GM23338 (cell line): ENCODE measurements around the gene SLFN12. TPM values are rescaled to one million over a fixed set of nuclear protein-coding genes. Genes with fewer than 3 reads are reported as not detected.

Experiments used
- ATAC-seq: fragments of 200-7000 bp; cut with Tn5 transposase; 3 replicates; pipeline ENCODE4 v1.9.1; 2020
- DNase-seq: peaks from one replicate; pipeline ENCODE4 v3.0.0-alpha.2; 2015; ENCODE audit warnings: low spot score
- H2AFZ ChIP-seq: fragments of 200-600 bp; sonication (generic); 2 replicates; pipeline ENCODE4 v1.8.0; 2016; ENCODE audit warnings: antibody characterized with exemption, mild to moderate bottlenecking, moderate library complexity
- H3F3A ChIP-seq: fragments of 200-600 bp; sonication (generic); replicated peaks from 2 replicates; pipeline ENCODE4 v1.8.0; 2017; ENCODE audit warnings: antibody characterized with exemption, mixed run types, low read depth
- H3K27ac ChIP-seq: fragments of 200-600 bp; sonication (generic); 2 replicates; pipeline ENCODE4 v1.6.1; 2016; ENCODE audit warnings: low read depth
- H3K27me3 ChIP-seq: fragments of 200-600 bp; sonication (generic); 2 replicates; pipeline ENCODE4 v1.8.0; 2016; ENCODE audit warnings: mild to moderate bottlenecking, mixed run types, moderate library complexity; ENCODE audit not compliant: insufficient read depth
- H3K36me3 ChIP-seq: fragments of 200-600 bp; sonication (generic); 2 replicates; pipeline ENCODE4 v1.8.0; 2016; ENCODE audit warnings: mild to moderate bottlenecking; ENCODE audit not compliant: insufficient read depth
- H3K4me1 ChIP-seq: fragments of 200-600 bp; sonication (generic); 2 replicates; pipeline ENCODE4 v1.8.0; 2016; ENCODE audit warnings: mild to moderate bottlenecking, moderate library complexity; ENCODE audit not compliant: insufficient read depth
- H3K4me2 ChIP-seq: fragments of 200-600 bp; sonication (generic); 2 replicates; pipeline ENCODE4 v1.7.1; 2017; ENCODE audit warnings: mixed run types
- H3K4me3 ChIP-seq: fragments of 200-600 bp; sonication (generic); 2 replicates; pipeline ENCODE4 v1.6.1; 2016; ENCODE audit warnings: mixed run types
- H3K79me2 ChIP-seq: fragments of 200-600 bp; sonication (generic); replicated peaks from 2 replicates; pipeline ENCODE4 v1.8.0; 2017; ENCODE audit warnings: mild to moderate bottlenecking; ENCODE audit not compliant: insufficient read depth
- H3K9me2 ChIP-seq: fragments of 200-600 bp; sonication (generic); 2 replicates; pipeline ENCODE4 v1.8.0; 2017; ENCODE audit not compliant: insufficient read depth
- H4K20me1 ChIP-seq: fragments of 200-600 bp; sonication (generic); replicated peaks from 2 replicates; pipeline ENCODE4 v1.8.0; 2017; ENCODE audit warnings: mild to moderate bottlenecking; ENCODE audit not compliant: insufficient read depth
- H3K27ac Mint-ChIP-seq: 2 replicates; pipeline ENCODE4 v1.8.0; 2020; ENCODE audit warnings: inconsistent platforms, mild to moderate bottlenecking, moderate library complexity, mixed read lengths
- H3K27me3 Mint-ChIP-seq: 3 replicates; pipeline ENCODE4 v1.8.0; 2022; ENCODE audit warnings: low read depth, mild to moderate bottlenecking, moderate library complexity, mixed read lengths, inconsistent platforms; ENCODE audit not compliant: insufficient read depth, poor library complexity
- H3K36me3 Mint-ChIP-seq: 3 replicates; pipeline ENCODE4 v1.8.0; 2021; ENCODE audit warnings: low read depth, mild to moderate bottlenecking, inconsistent platforms, moderate library complexity, mixed read lengths
- H3K4me1 Mint-ChIP-seq: 3 replicates; pipeline ENCODE4 v1.8.0; 2020; ENCODE audit warnings: mild to moderate bottlenecking, inconsistent platforms, mixed read lengths
- H3K4me3 Mint-ChIP-seq: 3 replicates; pipeline ENCODE4 v1.8.0; 2021; ENCODE audit warnings: moderate library complexity, mild to moderate bottlenecking, inconsistent platforms, mixed read lengths
- H3K9me3 Mint-ChIP-seq: 3 replicates; pipeline ENCODE4 v1.8.0; 2020; ENCODE audit warnings: moderate library complexity, mild to moderate bottlenecking, inconsistent platforms, mixed read lengths
- CREB1 ChIP-seq: fragments of 250-450 bp; sonication (Bioruptor Pico); IDR thresholded peaks from 2 replicates; pipeline ENCODE4 v1.5.0; 2020; ENCODE audit warnings: low read depth, mild to moderate bottlenecking, moderate library complexity
- CTCF ChIP-seq, 2 experiments: fragments of 200-600 bp in 1 of 2; sonication (generic) in 1 of 2; conservative IDR thresholded peaks; 2 replicates each; pipeline versions ENCODE4 v1.5.1 to v1.6.1; 2016 to 2017; ENCODE audit warnings: antibody characterized with exemption in 2 of 2, low read depth in 2 of 2, mild to moderate bottlenecking in 2 of 2, moderate library complexity in 1 of 2
- ETS1 ChIP-seq: IDR thresholded peaks from 2 replicates; pipeline ENCODE4 v1.6.1; 2016; ENCODE audit warnings: antibody characterized with exemption
- EZH2 ChIP-seq: fragments of 200-600 bp; sonication (generic); IDR thresholded peaks from one replicate; pipeline ENCODE4 v1.8.0; 2017; ENCODE audit warnings: antibody characterized with exemption, mild to moderate bottlenecking, low read depth; ENCODE audit not compliant: unreplicated experiment
- EZH2phosphoT487 ChIP-seq: fragments of 200-600 bp; sonication (generic); IDR thresholded peaks from one replicate; pipeline ENCODE4 v1.8.1; 2018; ENCODE audit warnings: antibody characterized with exemption; ENCODE audit not compliant: unreplicated experiment
- JUNB ChIP-seq: IDR thresholded peaks from one replicate; pipeline ENCODE4 v1.6.1; 2016; ENCODE audit warnings: antibody characterized with exemption; ENCODE audit not compliant: unreplicated experiment
- NANOG ChIP-seq: IDR thresholded peaks from 2 replicates; pipeline ENCODE4 v1.6.1; 2016; ENCODE audit warnings: antibody characterized with exemption, borderline replicate concordance
- POLR2AphosphoS5 ChIP-seq: IDR thresholded peaks from 2 replicates; pipeline ENCODE4 v1.6.1; 2016; ENCODE audit warnings: antibody characterized with exemption, low read depth
- REST ChIP-seq: IDR thresholded peaks from one replicate; pipeline ENCODE4 v1.6.1; 2018; ENCODE audit warnings: antibody characterized with exemption; ENCODE audit not compliant: unreplicated experiment
- STAT1 ChIP-seq: IDR thresholded peaks from one replicate; pipeline ENCODE4 v1.6.1; 2016; ENCODE audit warnings: antibody characterized with exemption; ENCODE audit not compliant: unreplicated experiment
- ZNF114 ChIP-seq: fragments of 250-450 bp; sonication (Bioruptor Pico); IDR thresholded peaks from 2 replicates; pipeline ENCODE4 v1.5.0; 2020; ENCODE audit warnings: mild to moderate bottlenecking, moderate library complexity
- ZNF331 ChIP-seq: fragments of 250-450 bp; sonication (Bioruptor Pico); IDR thresholded peaks from 2 replicates; pipeline ENCODE4 v1.5.0; 2020; ENCODE audit warnings: low read depth, mild to moderate bottlenecking, moderate library complexity
- ZNF462 ChIP-seq: fragments of 250-450 bp; sonication (Bioruptor Pico); IDR thresholded peaks from 2 replicates; pipeline ENCODE4 v1.5.0; 2020; ENCODE audit warnings: mild to moderate bottlenecking, moderate library complexity
- polyA plus RNA-seq: library from polyadenylated mRNA; unstranded; fragments of >200 nt; fragmentation: Nextera tagmentation; extraction: Ambion mirVana; gene quantifications from 2 replicates; pipeline ENCODE4 v1.2.1, GENCODE V29; 2016
- total RNA-seq: library from RNA; depleted of rRNA; stranded (reverse); fragments of >200 nt; shearing (Covaris generic); gene quantifications from 2 replicates; pipeline ENCODE4 v1.2.3, GENCODE V29; 2014

Gene SLFN12
- total and polyA plus RNA-seq, 2 experiments from 2014 or later: 3.5 to 9.2 TPM

GRCh38 chr17:35416659-35417058 is 15.6 kb downstream of the SLFN12 start:
- Histone ChIP-seq H4K20me1 (no peaks in the 10 kb centered on the region), H2AFZ (no peak overlapping the region), H3K4me3 (no peak overlapping the region), H3K4me2 (no peak overlapping the region), H3K36me3 (no peaks in the 10 kb centered on the region), H3K79me2 (no peaks in the 10 kb centered on the region), H3K27me3 (no peaks in the 10 kb centered on the region), H3K4me1 (no peaks in the 10 kb centered on the region), H3K27ac (no peak overlapping the region), H3K9me2 (no peaks in the 10 kb centered on the region), H3F3A (no peaks in the 10 kb centered on the region)
- H3K27me3 Mint-ChIP-seq: peaks cover 4% of the 10 kb centered on the region
- no peaks in the 10 kb centered on the region for H3K4me1 Mint-ChIP-seq
- peaks cover 8% of the 10 kb centered on the region; the same call in 1 of the 3 replicates for H3K36me3 Mint-ChIP-seq
- no peak for DNase-seq
- H3K27ac Mint-ChIP-seq: no peak overlapping the region
- no peak for ATAC-seq
- no peak overlapping the region for H3K4me3 Mint-ChIP-seq
- H3K9me3 Mint-ChIP-seq: no peaks in the 10 kb centered on the region
- TF ChIP-seq POLR2AphosphoS5 (no peak), ZNF331 (CRISPR knock-in tag) (no peak), STAT1 (no peak), ETS1 (no peak), ZNF462 (no peak), EZH2phosphoT487 (no peak), CREB1 (CRISPR knock-in tag) (no peak), EZH2 (no peak), REST (no peak), JUNB (no peak), NANOG (no peak), CTCF (conservative IDR thresholded peaks at IDR 0.05; ENCODE audit: low read depth in 2 of 2) (no peak), ZNF114 (no peak)
